ENCODE results near the gene MOB3B. TPM values are rescaled to one million over a fixed set of nuclear protein-coding genes. Genes with fewer than 3 reads are reported as not detected.

Gene MOB3B
- total RNA-seq, 4 donors from 2014 or later, result 8.2 to 16.5 (median 10.5) TPM

GRCh38 chr9:27339661-27340284 is 189.8 kb downstream of the MOB3B start:
- intact Hi-C loops (cut with DNase I; ENCODE audit: low total_unique reads), result no loop called here
- no peak for DNase-seq (ENCODE audit: low spot score in 2 of 2)
- WGBS, 2 donors, result 21 to 28% methylated on average over 11 of the region's 11 CpGs

DNA sequence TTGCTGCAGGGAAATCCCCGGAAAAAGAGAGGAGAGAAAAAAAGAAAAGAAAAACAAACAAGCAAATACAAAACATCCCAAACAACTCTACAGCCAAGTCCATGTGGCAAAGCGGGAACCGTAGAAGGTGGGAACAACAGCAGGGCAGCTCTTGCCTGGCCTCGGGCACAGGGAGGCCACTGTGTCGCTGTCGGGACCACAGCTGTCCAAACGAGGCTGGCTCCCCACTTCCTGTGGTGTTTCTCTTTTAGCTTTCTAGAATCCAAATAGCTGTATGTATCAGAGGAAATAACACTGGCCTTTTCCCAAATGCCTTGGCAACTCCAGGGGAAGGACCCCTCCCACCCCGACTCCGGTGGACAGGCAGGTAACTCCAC is 191.1 kb downstream of the MOB3B start:
- H3K4me3 ChIP-seq (ENCODE audit: low read depth, poor library complexity, severe bottlenecking), result no peak overlapping the region
- intact Hi-C loops (cut with DNase I; ENCODE audit: low total_unique reads), result no loop called here
- WGBS, 2 donors, result 42 to 43% methylated on average over 9 of the region's 9 CpGs
- DNase-seq (ENCODE audit: low spot score in 2 of 2), result no peak
- TF ChIP-seq, protein P1, sequence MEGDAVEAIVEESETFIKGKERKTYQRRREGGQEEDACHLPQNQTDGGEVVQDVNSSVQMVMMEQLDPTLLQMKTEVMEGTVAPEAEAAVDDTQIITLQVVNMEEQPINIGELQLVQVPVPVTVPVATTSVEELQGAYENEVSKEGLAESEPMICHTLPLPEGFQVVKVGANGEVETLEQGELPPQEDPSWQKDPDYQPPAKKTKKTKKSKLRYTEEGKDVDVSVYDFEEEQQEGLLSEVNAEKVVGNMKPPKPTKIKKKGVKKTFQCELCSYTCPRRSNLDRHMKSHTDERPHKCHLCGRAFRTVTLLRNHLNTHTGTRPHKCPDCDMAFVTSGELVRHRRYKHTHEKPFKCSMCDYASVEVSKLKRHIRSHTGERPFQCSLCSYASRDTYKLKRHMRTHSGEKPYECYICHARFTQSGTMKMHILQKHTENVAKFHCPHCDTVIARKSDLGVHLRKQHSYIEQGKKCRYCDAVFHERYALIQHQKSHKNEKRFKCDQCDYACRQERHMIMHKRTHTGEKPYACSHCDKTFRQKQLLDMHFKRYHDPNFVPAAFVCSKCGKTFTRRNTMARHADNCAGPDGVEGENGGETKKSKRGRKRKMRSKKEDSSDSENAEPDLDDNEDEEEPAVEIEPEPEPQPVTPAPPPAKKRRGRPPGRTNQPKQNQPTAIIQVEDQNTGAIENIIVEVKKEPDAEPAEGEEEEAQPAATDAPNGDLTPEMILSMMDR (IDR thresholded peaks at IDR 0.05), result no peak
- TF ChIP-seq POLR2A (IDR thresholded peaks at IDR 0.05), result no peak

More at GRCh38 chr9:27339661-27340284, 189.8 kb downstream of the MOB3B start:
- no peak for TF ChIP-seq POLR2A (IDR thresholded peaks at IDR 0.05)
- H3K4me3 ChIP-seq (ENCODE audit: low read depth, poor library complexity, severe bottlenecking), result no peak overlapping the region

DNA sequence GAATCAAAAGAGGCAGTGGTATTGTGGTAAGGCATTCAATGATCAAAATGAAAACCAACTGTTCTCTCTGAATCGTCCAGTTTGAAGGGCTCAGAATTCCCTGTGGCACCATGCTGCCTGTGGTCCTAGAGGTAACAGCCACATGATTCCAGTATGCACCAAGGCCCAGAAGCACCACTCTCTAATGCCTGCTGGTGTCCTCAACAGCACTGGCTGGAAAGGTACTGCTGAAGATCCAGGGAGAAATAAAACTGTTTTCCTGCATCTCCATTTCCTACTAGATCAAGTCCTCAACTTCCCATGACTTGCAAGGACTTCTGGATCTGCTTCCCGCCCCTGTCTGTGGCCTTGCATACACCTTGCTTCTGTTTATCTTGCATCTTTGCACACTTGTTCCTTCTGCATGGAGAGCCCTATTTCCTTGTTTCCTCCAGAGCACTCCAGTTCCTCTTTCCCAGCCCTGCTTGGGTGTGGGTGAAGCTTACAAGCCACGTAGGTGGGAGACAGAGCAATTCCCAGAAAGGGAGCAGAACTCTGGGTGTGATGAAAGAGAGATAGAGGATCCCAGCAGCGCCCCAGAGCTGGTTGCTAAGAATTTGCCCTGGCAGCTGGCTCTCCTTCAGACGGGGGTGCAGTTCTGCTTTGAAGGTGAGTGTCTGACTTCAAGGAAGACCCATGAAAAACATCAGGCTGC is 191.6 kb downstream of the MOB3B start:
- intact Hi-C loops (cut with DNase I; ENCODE audit: low total_unique reads), result no loop called here
- TF ChIP-seq, protein P1 (IDR thresholded peaks at IDR 0.05), result no peak
- no peak for TF ChIP-seq POLR2A (IDR thresholded peaks at IDR 0.05)
- DNase-seq (ENCODE audit: low spot score in 2 of 2), result no peak
- 44 to 45% methylated on average over 5 of the region's 5 CpGs for WGBS, 2 donors
- no peak overlapping the region for H3K4me3 ChIP-seq (ENCODE audit: low read depth, poor library complexity, severe bottlenecking)

DNA sequence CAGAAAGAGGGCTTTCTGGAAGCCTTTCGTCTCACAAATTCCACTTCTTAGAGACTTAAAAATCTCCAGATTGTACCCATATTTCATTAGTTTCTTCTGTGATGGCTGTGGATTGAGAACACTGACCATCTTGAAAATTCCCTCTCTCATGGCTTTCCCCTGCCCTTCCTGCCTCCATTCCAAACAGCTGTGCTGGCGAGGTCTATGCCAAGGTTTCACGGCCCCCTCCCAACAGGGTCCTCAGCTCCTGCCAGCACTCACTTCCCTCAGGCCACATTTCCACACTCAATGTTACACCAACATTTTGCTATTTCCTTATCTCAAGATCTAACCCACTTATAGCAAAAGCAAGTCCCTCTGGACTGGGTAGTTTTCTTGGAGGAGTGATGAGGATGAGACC is 192.4 kb downstream of the MOB3B start:
- no peak for TF ChIP-seq POLR2A (IDR thresholded peaks at IDR 0.05)

DNA sequence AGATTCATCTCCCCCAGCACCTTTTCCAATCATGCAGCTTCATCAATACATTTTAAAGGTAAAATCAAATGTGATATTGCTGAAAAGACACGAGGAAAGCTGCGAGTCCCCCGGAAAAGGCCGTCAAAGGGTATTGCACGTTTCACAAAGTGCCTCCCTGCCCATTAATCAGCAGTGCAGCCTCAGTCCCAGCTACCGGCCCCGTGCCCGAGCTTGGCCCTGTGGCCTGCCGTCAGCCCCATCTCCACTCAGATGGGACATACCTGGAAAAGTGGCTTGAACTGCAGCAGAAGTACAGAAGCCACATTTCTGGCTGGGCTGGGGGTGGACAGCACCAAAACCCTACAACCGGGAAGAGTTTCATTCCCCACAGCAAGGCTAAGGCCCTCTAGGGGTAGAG is 192.8 kb downstream of the MOB3B start:
- DNase-seq (ENCODE audit: low spot score in 2 of 2), result no peak
- WGBS, 2 donors, result 93 to 97% methylated on average over 10 of the region's 10 CpGs
- no peak for TF ChIP-seq POLR2A (IDR thresholded peaks at IDR 0.05)
- TF ChIP-seq, protein P1 (IDR thresholded peaks at IDR 0.05), result no peak
- intact Hi-C loops (cut with DNase I; ENCODE audit: low total_unique reads), result no loop called here
- no peak overlapping the region for H3K4me3 ChIP-seq (ENCODE audit: low read depth, poor library complexity, severe bottlenecking)

More for the DNA sequence above, 192.4 kb downstream of the MOB3B start:
- intact Hi-C loops (cut with DNase I; ENCODE audit: low total_unique reads), result no loop called here
- no peak for DNase-seq (ENCODE audit: low spot score in 2 of 2)
- 62 to 73% methylated on average over 3 of the region's 3 CpGs for WGBS, 2 donors
- H3K4me3 ChIP-seq (ENCODE audit: low read depth, poor library complexity, severe bottlenecking), result no peak overlapping the region

- no peak for DNase-seq (ENCODE audit: low spot score in 2 of 2)
- 82 to 93% methylated on average over 1 of the region's 1 CpG for WGBS, 2 donors
- intact Hi-C loops (cut with DNase I; ENCODE audit: low total_unique reads), result no loop called here
- H3K4me3 ChIP-seq (ENCODE audit: low read depth, poor library complexity, severe bottlenecking), result no peak overlapping the region
- no peak for TF ChIP-seq POLR2A (IDR thresholded peaks at IDR 0.05)
- TF ChIP-seq, protein P1 (IDR thresholded peaks at IDR 0.05), result no peak
Observed at GRCh38 chr9:27336126-27336525, 193.5 kb downstream of the MOB3B start.
